Measurements from ENCODE around the gene HSD17B12. TPM values are rescaled to one million over a fixed set of nuclear protein-coding genes. Genes with fewer than 3 reads are reported as not detected.

The HSD17B12 gene
- total and polyA plus RNA-seq, 2 experiments from 2014 or later: 128 to 168 TPM

DNA sequence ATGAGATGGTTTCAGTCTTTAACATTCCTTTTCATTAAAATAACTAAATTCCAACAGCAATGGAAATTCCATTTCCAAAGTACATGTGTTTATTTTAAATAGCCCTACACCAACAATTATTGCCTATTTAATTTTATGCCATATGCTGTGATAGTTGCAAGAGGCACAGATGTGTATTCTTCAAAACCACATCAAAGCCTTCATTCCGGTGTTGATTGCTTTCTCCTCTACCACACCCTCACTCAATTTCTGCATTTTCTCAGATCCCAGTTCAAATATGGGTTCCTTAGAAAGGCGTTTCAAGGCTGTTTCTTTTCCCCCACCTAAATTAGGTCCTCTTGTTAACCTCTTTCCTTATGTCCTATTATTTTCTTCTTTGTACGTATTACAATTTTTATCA lies 6.0 kb upstream of the HSD17B12 start:
- ATAC-seq (no peak), DNase-seq (ENCODE audit: low spot score) (no peak)
- H4K20me1 ChIP-seq (replicated peaks; ENCODE audit: insufficient read depth): no peaks in the 10 kb centered on the region
- no peaks in the 10 kb centered on the region for H3K36me3 ChIP-seq (ENCODE audit: insufficient read depth)
- no peak overlapping the region for H3K27ac Mint-ChIP-seq
- H3K9me3 Mint-ChIP-seq: peaks cover 14% of the 10 kb centered on the region
- H3K79me2 ChIP-seq (replicated peaks; ENCODE audit: insufficient read depth): no peaks in the 10 kb centered on the region
- H3K27ac ChIP-seq (ENCODE audit: low read depth): no peak overlapping the region
- H3K4me1 Mint-ChIP-seq: no peaks in the 10 kb centered on the region
- no peaks in the 10 kb centered on the region for H3K9me2 ChIP-seq (ENCODE audit: insufficient read depth)
- no peak overlapping the region for H3K4me3 Mint-ChIP-seq
- peaks cover 4% of the 10 kb centered on the region; the same call in 1 of the 3 replicates for H3K36me3 Mint-ChIP-seq (ENCODE audit: low read depth)
- no peak overlapping the region for H2AFZ ChIP-seq
- H3K4me1 ChIP-seq (ENCODE audit: insufficient read depth): no peaks in the 10 kb centered on the region
- no peak overlapping the region for H3K4me2 ChIP-seq
- no peaks in the 10 kb centered on the region for H3K27me3 ChIP-seq (ENCODE audit: insufficient read depth)
- peaks cover 5% of the 10 kb centered on the region for H3K27me3 Mint-ChIP-seq (ENCODE audit: insufficient read depth, low read depth, poor library complexity)
- no peak overlapping the region for H3K4me3 ChIP-seq
- TF ChIP-seq, protein P1, sequence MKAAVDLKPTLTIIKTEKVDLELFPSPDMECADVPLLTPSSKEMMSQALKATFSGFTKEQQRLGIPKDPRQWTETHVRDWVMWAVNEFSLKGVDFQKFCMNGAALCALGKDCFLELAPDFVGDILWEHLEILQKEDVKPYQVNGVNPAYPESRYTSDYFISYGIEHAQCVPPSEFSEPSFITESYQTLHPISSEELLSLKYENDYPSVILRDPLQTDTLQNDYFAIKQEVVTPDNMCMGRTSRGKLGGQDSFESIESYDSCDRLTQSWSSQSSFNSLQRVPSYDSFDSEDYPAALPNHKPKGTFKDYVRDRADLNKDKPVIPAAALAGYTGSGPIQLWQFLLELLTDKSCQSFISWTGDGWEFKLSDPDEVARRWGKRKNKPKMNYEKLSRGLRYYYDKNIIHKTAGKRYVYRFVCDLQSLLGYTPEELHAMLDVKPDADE (IDR thresholded peaks at IDR 0.05): no peak
- TF ChIP-seq ZNF114 (CRISPR knock-in tag; IDR thresholded peaks at IDR 0.05): no peak
- TF ChIP-seq, protein P2, sequence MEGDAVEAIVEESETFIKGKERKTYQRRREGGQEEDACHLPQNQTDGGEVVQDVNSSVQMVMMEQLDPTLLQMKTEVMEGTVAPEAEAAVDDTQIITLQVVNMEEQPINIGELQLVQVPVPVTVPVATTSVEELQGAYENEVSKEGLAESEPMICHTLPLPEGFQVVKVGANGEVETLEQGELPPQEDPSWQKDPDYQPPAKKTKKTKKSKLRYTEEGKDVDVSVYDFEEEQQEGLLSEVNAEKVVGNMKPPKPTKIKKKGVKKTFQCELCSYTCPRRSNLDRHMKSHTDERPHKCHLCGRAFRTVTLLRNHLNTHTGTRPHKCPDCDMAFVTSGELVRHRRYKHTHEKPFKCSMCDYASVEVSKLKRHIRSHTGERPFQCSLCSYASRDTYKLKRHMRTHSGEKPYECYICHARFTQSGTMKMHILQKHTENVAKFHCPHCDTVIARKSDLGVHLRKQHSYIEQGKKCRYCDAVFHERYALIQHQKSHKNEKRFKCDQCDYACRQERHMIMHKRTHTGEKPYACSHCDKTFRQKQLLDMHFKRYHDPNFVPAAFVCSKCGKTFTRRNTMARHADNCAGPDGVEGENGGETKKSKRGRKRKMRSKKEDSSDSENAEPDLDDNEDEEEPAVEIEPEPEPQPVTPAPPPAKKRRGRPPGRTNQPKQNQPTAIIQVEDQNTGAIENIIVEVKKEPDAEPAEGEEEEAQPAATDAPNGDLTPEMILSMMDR (conservative IDR thresholded peaks at IDR 0.05; ENCODE audit: low read depth in 2 of 2): no peak
- no peak for TF ChIP-seq EZH2 (IDR thresholded peaks at IDR 0.05; ENCODE audit: low read depth, unreplicated experiment)
- no peak for TF ChIP-seq CREB1 (CRISPR knock-in tag; IDR thresholded peaks at IDR 0.05; ENCODE audit: low read depth)
- no peak for TF ChIP-seq EZH2phosphoT487 (IDR thresholded peaks at IDR 0.05; ENCODE audit: unreplicated experiment)
- TF ChIP-seq, protein P3, sequence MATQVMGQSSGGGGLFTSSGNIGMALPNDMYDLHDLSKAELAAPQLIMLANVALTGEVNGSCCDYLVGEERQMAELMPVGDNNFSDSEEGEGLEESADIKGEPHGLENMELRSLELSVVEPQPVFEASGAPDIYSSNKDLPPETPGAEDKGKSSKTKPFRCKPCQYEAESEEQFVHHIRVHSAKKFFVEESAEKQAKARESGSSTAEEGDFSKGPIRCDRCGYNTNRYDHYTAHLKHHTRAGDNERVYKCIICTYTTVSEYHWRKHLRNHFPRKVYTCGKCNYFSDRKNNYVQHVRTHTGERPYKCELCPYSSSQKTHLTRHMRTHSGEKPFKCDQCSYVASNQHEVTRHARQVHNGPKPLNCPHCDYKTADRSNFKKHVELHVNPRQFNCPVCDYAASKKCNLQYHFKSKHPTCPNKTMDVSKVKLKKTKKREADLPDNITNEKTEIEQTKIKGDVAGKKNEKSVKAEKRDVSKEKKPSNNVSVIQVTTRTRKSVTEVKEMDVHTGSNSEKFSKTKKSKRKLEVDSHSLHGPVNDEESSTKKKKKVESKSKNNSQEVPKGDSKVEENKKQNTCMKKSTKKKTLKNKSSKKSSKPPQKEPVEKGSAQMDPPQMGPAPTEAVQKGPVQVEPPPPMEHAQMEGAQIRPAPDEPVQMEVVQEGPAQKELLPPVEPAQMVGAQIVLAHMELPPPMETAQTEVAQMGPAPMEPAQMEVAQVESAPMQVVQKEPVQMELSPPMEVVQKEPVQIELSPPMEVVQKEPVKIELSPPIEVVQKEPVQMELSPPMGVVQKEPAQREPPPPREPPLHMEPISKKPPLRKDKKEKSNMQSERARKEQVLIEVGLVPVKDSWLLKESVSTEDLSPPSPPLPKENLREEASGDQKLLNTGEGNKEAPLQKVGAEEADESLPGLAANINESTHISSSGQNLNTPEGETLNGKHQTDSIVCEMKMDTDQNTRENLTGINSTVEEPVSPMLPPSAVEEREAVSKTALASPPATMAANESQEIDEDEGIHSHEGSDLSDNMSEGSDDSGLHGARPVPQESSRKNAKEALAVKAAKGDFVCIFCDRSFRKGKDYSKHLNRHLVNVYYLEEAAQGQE (IDR thresholded peaks at IDR 0.05; ENCODE audit: unreplicated experiment): no peak
- TF ChIP-seq STAT1 (IDR thresholded peaks at IDR 0.05; ENCODE audit: unreplicated experiment): no peak
- no peaks in the 10 kb centered on the region for H3F3A ChIP-seq (replicated peaks; ENCODE audit: low read depth)

DNA sequence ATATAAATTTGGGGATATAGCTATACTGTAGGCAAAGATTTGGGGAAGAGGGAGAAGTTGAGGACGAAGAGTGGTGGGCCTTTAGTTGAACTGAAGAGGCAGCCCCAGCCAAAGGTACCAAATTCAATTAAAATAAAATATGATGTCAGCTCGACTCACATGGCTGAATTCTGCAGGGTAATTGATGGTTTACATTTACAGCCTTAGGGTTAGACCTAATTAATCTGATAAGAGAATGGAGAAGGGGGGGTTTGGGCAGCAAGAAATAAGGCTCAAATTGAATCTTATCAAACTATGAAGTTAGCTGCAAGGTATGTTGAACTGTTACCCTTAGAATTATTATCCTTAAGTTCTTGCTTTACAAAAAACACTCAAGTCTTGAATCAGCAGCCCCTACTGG lies 3.6 kb upstream of the HSD17B12 start:
- Mint-ChIP-seq H3K27ac (no peak overlapping the region), H3K9me3 (peaks cover 20% of the 10 kb centered on the region), H3K4me1 (no peaks in the 10 kb centered on the region; the same call in 2 of the 3 replicates), H3K4me3 (no peak overlapping the region), H3K27me3 (ENCODE audit: insufficient read depth, low read depth, poor library complexity) (peaks cover 12% of the 10 kb centered on the region), H3K36me3 (ENCODE audit: low read depth) (peaks cover 16% of the 10 kb centered on the region; the same call in 2 of the 3 replicates)
- no peak overlapping the region for H3K27ac ChIP-seq (ENCODE audit: low read depth)
- H3K9me2 ChIP-seq (ENCODE audit: insufficient read depth): no peaks in the 10 kb centered on the region
- peaks cover 2% of the 10 kb centered on the region; the same call in 1 of the 2 replicates for H3K4me1 ChIP-seq (ENCODE audit: insufficient read depth)
- H3K79me2 ChIP-seq (replicated peaks; ENCODE audit: insufficient read depth): peaks cover 12% of the 10 kb centered on the region
- H3K4me2 ChIP-seq: no peak overlapping the region
- no peak overlapping the region for H3K4me3 ChIP-seq
- ATAC-seq (no peak), DNase-seq (ENCODE audit: low spot score) (no peak)
- no peaks in the 10 kb centered on the region for H4K20me1 ChIP-seq (replicated peaks; ENCODE audit: insufficient read depth)
- H3K27me3 ChIP-seq (ENCODE audit: insufficient read depth): no peaks in the 10 kb centered on the region
- H2AFZ ChIP-seq: no peak overlapping the region
- no peaks in the 10 kb centered on the region for H3K36me3 ChIP-seq (ENCODE audit: insufficient read depth)
- H3F3A ChIP-seq (replicated peaks; ENCODE audit: low read depth): 0 out of 2 replicates have a peak, but pooled peaks cover 3% of the 10 kb centered on the region
- TF ChIP-seq, protein P1 (IDR thresholded peaks at IDR 0.05): no peak
- TF ChIP-seq JUNB (IDR thresholded peaks at IDR 0.05; ENCODE audit: unreplicated experiment) (no peak), POLR2AphosphoS5 (IDR thresholded peaks at IDR 0.05; ENCODE audit: low read depth) (no peak)

Data from GM23338 (cell line).